SHP77 (cell line): ENCODE data around the gene DEGS2.

Source experiments
- DNase-seq, 2 experiments: peaks; one replicate each; lab custom pipeline; 2025; lab: John Stamatoyannopoulos, UW

The DEGS2 gene

DNA sequence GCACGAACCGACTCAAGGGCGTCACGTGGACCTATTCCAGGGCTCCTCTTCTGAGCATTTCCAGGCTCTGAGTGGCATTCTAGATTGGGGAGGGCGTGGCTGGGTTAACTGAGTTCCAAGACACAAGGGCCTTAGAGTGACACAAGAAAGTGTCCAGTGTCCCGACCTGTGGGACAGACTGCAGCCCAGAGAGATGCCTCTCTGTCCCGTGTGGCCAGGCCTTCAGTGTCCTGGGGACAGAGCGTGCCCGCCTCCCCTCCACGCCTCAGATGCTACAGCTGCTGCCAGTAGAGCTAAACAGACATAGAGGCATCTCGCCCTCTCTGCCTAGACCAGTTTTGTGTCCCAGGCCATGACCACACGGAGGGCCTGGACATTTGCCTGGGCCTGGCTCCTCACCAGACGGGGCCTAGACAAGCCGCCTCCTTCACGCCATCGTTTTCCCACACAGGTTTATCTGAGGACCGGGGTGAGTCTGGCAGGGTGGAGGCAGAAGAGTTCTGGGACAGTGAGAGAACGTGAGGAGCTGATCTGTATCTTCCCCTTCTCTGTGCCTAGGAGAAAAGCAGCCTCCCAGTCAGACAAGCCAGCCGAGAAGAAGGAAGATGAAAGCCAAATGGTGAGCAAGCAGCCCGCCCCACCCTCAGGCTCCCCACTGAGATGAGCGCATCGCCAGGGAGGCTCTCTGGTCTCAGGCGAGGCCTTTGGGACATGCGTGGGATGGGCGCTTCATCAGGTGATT is 27.1 kb downstream of the DEGS2 start:
- no peak for DNase-seq

DNA sequence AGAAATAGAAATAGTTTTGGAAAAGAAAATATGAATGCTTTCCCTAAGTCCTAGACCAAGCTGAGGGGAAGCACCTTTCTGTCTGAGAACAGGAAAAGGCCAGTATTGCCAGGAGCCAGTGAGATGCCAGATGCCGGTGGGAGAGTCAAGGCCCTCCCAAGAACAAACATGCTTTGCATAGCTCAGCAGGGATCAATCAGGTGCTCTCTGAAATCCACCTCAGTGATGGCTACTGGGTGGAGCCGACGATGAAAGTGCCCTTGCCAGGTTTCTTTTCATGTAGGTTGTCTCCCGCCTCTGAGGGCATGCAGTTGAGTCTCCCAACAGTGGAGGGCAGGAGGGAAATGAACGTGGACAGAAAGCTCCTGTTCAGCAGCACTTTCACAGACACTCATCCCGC is 28.3 kb downstream of the DEGS2 start:
- DNase-seq = no peak

DNA sequence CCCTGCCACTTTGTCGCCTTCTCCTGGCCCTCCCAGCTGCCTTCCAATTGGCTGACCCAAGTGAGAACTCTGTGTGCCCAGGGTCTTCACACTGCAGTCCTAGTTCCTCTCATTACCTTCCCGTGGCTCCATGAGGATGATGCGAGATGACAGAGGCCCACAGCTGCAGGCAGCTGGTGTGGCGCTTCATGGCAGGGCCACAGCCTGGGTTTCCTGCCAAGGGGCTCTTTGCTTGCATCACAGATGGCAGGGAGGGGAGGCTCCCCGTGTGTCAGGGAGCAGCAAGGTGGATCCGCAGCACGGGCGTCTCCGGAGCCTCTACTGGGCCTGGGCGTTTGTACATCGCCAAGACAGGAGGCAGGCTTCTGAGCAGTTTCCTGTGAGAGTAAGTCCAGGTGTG is 28.9 kb downstream of the DEGS2 start:
- no peak for DNase-seq

DNA sequence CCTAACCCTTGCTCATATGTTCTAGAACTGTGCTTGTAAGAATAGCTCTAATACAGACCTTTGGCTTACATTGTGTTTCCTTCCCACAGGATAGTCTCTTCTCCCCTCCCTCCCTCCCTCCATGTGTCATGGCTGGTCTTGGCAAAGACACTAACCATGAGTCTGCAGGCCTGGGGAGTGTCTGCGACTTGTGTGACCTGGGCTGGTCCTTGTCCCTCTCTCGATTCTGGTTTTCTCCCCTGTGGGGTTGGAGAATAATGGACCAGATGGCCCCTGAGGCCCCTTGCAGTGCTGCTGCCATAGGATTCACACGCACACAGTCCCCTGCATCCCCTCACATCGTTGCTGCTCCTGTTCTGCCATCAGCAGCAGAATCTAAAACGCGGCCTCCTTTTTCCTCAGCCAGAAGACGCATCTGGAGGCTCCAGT is 30.3 kb downstream of the DEGS2 start:
- DNase-seq = no peak

DNA sequence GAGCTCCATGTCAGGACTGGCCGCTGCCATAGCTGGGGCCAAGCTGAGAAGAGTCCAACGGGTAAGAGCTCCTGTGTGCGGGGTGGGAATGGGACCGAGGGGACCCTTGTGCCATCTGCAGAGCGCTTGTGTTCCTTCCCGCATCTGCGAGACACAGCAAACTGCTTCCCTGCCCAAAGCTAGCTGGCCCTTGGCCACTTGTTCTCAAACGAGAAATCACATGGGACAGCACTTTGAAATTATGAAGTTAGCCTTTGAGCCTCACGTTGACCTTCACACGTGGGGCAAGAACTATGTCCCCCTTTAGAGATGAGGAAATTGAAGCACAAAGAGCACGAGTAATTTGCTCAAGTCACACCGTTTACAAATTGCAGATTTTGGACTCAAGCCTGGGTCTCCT is 30.8 kb downstream of the DEGS2 start:
- DNase-seq = no peak

DNA sequence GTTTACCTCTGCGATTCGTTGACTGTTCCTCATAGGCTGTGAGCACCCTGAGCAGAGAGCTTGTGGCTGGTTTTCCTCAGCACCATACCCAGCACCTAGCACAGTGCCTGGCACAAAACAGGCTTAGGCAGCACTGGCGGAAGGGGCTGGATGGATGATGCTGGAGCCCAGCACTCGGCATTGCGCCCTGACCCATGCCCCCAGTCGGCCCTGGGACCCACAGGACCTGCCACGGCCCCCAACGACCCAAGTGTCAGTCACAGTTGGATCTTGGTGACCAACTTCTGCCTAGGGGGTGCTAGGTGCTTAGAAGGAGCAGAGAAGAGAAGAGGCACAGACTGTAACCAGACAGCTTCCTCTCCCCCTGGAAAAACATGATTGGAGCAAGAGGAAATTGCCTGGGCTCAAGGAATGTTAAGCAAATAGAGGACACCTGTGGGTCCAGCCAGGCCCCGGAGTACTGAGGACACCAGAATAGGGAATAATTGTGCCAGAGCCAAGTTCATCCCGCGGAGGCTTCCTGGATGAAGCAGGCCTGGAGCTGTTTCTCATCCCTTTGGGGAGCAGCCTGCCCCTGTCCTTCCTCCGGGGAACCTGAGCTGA is 31.5 kb downstream of the DEGS2 start:
- no peak for DNase-seq

DNA sequence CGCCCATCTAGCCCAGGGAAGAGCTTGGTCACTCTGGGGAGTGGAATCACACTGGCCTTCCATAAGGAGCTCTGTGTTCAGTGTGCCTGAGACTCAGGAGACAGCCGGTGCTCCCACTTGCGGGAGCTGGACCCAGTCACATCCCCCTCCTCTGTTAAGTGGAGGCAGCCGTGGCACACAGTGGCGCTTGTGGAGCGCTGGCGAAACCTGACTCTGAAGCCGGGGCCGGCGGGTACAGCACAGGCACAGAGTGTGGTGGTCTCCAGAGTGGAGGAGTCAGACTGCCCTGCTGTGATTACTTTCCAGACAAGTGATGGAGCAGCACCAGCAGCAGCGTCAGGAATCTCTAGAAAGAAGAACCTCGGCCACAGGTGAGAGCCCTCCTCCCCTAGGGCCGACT is 33.0 kb downstream of the DEGS2 start:
- DNase-seq = no peak

DNA sequence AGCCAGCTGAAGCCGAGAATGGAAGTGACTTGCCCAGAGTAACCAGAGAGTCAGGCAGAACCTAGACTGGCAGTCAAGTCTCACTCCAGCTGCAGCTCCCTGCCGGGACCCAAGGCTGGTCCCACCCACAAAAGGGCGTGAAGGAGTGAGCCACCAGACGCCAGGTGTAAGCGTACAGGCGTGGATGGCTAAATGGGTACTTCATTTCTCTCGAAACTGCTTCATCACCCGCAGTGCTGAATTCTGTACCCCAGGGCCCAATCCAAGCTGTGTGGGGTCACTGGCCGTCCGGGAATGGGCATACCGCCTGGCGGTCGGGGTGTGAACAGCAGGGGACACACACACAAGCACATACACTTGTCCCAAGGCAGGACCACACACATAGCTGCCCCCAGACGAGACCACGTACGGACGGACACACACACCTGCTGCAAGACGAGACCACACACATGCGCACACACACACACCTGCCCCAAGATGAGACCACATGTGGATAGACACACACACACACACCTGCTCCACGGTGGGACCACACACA is 34.8 kb downstream of the DEGS2 start:
- no peak for DNase-seq

DNA sequence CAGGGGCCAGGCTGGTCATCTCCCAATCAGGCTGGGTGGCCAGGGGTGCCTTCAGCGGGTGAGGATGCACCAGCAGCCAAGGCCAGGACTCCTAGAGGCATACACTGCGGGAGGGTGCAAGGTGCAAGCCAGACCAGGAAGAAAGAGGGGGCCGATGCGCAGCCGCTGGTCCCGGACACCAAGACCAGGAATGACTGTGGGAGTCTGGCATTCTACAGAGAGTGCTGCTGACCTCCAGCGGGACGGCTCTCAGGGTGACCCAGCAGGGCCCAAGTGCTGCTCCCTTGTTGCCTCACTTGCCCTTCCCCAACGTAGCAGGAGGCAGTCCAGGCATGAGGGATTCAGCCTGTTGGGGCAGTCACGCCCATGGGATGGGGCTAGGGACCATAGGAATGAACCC is 35.8 kb downstream of the DEGS2 start:
- DNase-seq = no peak

DNA sequence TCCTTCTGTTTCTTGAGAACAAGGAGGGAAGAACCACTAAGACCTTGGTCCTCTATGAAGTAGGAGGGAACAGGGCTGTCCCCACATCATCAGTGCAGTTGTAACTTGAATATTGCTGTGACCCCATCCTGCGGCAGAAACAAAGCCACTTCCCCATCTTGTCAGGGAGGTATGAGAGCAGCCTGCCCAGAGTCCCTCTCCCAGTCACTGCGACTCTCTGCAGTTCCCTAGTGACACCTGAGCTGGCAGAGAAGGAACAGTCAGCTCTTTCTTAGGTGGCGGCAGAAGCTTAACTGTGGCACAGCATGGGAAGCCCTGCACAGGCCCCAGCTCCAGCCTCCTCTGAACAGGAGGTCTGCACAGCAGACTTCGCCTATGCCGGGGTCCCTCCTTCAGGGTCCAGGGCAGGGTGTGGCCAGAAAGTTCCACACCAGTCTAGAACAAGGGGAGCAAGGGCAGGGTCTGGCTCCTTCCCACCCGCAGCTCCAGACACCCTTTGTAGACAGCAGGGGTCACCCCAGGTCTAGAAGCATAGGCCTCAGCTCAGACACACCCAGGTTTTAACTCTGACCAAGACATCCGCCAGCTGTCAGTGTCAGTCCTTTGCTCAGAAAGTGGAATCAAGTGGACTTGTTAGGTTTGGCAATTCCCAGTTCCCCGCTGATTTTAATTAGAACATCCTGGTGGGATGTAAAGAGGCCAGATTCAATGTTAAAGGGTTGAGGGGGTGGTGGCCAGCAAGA is 36.8 kb downstream of the DEGS2 start:
- no peak for DNase-seq

DNA sequence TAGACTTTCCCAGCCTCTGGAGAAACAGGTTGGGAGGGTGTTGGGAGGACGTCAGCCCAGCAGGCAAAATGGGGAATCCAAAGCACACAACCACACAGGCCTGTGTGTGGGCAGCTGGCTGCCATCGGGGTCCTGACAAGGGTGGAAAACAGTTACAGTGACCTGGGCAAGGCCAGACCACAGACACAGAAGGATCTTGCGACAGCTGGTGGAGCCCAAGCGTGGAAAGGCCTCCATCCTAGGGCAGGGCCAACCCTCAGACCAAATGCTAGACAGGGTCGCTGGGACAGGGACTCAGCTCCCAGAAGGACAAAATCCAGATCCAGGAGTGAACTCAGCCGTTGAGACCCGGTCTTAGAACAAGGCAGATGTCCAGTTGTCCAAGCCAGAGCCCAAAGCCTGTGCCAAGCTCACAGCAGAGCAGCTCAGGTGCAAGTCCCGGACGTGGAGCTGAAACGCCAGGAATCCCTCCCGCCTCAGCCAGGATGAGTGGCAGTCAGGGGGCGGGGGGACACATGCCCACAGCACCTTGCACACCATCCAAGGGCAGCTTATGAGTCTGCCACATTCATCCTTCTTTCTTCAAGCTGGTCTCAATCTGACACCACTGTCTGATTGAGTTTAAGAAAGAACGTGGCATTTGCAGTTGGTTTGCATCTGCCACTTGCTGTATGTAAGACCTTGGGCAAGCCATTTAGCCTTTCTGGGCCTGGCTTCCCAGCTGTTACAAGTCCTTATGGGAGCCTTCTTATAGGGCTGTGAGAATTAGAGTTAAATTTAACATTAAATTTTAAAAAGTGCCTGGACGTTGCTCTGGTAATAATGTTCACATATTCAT is 37.6 kb downstream of the DEGS2 start:
- DNase-seq = no peak

DNA sequence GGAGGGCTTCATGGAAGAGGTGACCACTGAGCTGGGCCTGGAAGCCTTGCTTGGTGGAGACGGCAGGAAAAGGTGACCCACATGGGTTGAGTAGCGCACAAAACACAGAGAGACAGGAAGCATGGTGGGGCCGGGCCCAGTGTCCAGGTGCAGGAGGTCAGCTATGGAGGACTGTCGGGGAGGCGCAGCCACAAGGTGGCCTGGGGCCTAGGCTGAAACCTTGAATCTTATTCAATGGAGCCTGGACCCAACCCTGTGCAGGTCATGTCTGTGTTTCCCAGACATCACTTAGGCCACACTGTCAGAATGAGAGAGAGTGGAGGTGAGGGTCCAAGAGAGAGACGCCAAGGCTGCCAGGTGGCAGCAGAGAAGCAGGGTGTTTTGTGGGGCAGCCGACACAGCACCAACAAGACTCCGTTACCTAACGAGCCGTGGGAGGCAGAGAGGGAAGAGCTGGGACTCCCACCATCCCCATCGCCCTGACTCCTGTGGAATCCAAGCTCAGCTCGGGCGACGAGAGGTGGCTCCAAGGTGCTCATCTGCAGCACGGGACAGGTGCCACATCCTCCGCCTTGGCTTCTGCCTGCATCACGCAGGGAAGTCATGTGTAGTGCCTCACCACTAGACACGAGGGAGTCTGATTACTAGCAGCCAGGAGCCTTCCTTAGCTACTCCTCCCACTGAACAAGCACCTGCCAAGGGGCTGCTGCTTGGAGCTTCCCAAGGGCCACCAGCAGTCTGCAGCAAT is 38.7 kb downstream of the DEGS2 start:
- no peak for DNase-seq

DNA sequence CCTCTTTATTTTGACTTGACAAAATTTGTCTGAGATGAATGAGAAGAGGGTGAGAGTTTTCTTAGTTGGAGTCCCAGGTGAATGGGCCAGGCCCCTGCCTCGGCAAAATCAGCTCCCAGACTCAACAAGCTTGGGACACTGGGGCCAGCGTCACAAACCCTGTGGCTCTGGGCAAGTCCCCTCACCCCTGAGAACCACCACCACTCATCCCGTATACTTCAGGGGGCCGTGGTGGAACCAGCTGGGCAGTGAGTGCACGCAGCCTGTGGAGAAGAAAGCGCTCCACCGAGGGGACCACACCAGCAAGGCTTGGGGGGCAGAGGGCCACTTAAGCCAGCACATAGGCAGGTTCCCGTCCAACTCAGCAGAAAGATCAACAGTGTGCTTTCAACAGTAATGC is 40.2 kb downstream of the DEGS2 start:
- DNase-seq = no peak

DNA sequence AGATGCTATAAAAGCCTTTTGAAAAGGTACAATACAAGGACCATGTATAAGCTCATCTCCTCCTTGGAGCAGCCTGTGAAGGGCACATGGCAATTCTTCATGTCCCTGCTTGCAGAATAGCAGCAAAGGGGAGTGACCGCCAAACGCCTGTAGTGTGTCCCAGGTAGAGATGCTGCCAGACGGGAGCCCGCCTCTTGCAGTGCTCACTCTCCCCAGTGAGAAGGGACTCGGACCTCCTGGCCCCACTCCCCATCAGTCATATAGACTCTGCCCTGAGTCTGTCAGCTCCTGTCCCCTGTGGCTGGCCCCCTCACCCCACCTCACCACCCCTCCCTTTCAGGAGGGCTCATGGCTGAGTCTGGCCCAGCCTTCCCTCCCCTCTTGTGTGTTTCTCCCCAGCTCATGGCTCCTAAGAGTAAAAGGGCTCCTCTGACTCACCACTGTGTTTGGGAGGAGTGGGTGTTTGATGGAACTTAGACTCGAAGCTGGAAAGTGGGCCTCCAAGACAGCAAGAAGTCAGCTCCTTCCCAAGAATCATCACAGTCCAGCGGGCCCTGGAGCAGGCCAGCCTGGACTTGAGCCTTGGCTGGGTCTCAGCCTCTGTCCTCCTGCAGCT is 40.9 kb downstream of the DEGS2 start:
- DNase-seq = no peak

DNA sequence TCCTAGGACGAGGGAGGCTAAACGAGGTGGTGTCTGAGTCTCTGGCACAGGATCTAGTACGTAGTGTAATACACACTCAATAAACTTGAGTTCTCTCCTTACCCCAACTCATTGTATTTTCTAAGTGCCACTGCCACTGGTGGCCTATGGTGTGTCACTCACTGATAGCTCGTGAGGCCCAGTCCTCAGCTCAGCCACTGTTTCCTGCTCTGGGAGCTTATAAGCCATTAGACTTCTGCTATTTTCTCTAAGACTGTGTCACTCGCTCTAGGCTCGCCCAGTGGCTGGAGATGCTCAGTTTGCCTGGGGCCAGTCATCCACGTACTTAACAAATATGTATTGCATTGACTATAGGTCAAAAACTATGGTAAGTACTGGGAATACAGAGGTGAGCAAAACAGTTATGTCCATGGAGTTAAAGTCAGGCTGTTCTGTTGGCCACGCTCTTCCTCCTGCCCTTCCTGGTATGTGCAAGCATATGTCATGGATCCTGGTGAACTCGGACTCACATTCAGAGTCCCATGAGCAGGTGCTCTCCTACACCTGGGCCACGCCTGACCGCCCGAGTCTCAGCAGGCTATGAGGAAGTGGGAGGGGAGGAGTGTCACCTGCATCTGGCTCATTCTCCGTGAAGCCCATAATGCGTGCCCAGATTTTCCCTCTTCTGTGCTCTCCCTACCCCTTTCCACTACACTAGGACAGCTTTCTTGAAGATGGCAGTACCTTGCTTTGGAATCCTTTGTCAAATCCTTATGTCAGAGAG is 41.6 kb downstream of the DEGS2 start:
- no peak for DNase-seq

DNA sequence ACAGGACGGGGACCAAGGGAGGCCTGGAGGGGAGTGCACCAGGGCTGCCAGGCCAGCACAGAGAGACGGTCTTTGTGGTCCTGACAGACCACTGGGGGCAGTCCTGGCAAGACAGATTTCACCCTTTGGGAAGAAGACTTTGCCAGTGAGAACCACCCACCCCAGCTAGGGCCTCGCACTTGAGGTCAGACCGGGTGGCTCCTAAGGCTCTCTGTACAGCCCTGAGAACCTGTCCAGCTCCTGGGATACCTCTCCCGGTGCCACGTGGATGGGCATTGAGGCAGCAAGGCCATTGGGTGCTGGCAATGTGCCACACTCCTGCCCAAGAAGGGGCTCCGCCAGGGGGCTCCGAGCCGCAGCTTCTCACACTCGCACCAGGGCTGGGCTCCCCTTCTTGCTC is 42.4 kb downstream of the DEGS2 start:
- DNase-seq = no peak

DNA sequence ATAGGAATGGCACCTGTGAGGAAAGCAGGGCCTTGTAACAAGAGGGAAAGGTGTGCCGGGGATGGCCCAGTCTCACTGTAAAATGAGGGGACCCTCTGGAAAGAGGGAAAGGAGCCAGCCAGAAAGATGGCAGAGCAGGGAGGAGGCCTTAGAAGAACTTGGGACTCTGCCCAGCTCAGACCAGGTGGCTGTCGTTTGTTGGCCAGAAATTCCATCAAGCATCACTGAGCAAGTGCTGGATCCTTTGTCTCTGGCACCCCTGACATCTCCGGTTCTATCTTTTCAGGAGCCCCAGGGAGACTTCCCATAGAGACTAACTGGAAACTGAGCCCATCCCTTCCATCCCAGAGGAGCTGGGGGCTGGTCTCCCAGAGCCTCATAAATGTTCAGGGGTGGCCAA is 43.3 kb downstream of the DEGS2 start:
- DNase-seq = no peak

DNA sequence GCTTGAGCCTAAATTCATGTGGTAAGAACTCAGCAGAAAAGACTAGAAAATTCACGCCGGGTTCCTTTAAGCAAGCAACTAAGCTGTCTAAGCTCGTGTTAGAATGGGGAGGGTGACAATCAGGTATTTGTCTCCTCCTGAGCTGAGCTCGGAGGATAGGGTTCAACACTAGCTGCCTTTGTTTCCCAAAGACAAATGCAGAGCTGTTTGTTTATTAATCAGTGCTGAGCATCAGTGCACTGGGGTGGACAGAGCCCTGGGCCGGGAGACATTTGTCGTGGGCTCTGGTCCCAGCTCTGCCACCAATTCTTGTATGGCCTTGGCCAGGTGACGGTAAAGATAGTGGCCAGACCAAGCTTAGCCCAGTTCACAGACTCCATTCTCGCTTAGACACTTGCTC is 43.7 kb downstream of the DEGS2 start:
- DNase-seq = no peak

DNA sequence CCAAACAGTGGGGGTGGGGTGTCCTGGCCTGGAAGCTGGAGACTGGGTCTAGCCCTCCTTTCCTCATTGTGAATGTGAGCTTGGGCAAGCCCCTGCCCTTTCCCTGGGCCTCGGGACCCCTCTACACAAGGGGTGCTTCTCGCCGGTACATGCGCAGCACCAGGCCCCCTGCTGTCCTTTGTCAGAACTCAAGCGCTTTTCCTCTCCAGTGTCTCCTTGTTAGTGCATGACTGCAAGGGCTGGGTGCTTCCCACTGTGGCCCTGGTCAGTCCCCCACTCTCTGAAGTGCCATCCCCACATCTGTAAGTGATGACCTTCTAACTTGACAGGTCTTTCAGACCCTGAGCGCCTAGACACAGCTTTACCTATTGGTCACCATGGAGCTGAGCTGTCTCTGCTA is 44.2 kb downstream of the DEGS2 start:
- no peak for DNase-seq

DNA sequence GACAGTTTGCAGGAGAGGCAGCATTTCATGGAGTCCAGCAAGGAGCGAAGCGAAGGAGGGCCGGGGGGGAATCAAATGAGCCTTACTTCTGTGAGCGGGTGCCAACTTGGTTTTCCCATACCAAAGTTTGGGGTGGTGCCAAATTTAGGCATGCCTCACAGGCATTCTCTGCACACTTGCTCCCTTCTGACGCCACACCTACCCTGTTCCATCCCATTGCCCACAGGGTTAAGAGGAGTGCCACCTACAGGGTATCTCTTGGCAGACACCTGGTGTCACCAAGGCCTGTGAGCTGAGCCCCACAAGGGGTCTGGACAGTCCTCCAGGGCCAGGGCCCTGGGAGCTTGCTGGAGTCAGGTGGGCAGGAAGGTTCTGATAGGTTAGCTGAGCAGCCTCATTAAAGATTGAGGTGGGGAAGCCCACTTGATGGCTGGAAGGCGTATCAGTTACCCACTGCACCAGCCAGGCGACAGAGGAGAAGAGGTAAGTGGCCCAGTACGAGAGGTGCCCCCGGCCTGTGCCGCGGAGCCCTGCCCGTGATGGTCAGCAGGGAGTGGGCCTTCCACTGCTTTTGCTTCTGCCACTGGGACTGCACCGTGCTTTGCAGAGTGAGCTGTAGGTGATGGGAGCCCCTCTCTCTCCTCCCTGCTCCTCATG is 45.2 kb downstream of the DEGS2 start:
- DNase-seq = no peak
